BJ (cell line): ENCODE results near the gene PLPPR4. TPM values are rescaled to one million over a fixed set of nuclear protein-coding genes. Genes with fewer than 3 reads are reported as not detected.
"Not testable (repeated sequence)": the region's sequence is repeated elsewhere in the genome, so short reads cannot be mapped to it uniquely, and the experiment has no call there.

Experiments
- CTCF ChIA-PET: fragments of 350-600 bp; formaldehyde crosslinking; extraction: SDS; loops from one replicate; lab custom pipeline; 2021; ENCODE audit warnings: antibody characterized with exemption, inconsistent platforms; lab: Yijun Ruan, JAX
- POLR2A ChIA-PET: fragments of 300-600 bp; sonication (Branson Sonifier 250); formaldehyde crosslinking; extraction: SDS; loops from one replicate; lab custom pipeline; 2021; ENCODE audit warnings: antibody characterized with exemption; lab: Charles Lee
- DNase-seq: peaks from one replicate; pipeline ENCODE4 v3.0.0-alpha.2; 2011; ENCODE audit warnings: low read depth
- H3K27me3 ChIP-seq: 2 replicates; pipeline ENCODE4 v1.6.0; 2011; ENCODE audit warnings: low read length; ENCODE audit not compliant: control insufficient read depth, insufficient read depth
- H3K36me3 ChIP-seq: 2 replicates; pipeline ENCODE4 v1.5.1; 2011; ENCODE audit warnings: low read length; ENCODE audit not compliant: control insufficient read depth, insufficient read depth
- H3K4me3 ChIP-seq: 2 replicates; pipeline ENCODE4 v1.5.1; 2011; ENCODE audit warnings: low read depth, mild to moderate bottlenecking, control low read depth, low read length
- polyA plus RNA-seq: library from polyadenylated mRNA; depleted of rRNA; stranded (reverse); fragments of >200 nt; gene quantifications from 2 replicates; pipeline ENCODE4 v1.2.3, GENCODE V29; 2011
- TF ChIP-seq, protein P1 (sequence below): IDR thresholded peaks from 2 replicates; pipeline ENCODE4 v1.5.1; 2011; ENCODE audit warnings: low read depth, mild to moderate bottlenecking, control low read depth, inconsistent platforms, low read length, moderate library complexity; ENCODE audit not compliant: insufficient read depth

Gene PLPPR4
- polyA plus RNA-seq, 1 experiment: 16.3 TPM

DNA sequence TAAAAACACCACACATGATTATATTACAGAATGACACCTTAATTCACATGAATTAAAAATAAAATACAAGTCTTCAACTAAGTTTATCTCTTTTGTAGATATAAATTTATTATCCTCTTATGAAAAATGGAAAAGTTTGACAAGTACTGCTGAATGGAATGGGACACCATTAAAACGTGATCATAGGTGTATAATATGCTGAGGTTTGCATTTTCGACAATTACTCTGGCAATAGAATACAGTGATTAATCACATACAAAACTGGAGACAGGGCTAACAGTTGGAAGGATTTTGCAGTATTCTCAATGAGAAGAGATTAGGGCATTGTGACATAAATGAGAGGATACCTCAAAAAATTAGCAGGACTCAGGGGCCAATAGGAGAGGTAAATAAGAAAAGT, 17.1 kb upstream of the PLPPR4 start:
- POLR2A ChIA-PET: no interaction called here
- no peaks in the 10 kb centered on the region for H3K36me3 ChIP-seq
- TF ChIP-seq, protein P1, sequence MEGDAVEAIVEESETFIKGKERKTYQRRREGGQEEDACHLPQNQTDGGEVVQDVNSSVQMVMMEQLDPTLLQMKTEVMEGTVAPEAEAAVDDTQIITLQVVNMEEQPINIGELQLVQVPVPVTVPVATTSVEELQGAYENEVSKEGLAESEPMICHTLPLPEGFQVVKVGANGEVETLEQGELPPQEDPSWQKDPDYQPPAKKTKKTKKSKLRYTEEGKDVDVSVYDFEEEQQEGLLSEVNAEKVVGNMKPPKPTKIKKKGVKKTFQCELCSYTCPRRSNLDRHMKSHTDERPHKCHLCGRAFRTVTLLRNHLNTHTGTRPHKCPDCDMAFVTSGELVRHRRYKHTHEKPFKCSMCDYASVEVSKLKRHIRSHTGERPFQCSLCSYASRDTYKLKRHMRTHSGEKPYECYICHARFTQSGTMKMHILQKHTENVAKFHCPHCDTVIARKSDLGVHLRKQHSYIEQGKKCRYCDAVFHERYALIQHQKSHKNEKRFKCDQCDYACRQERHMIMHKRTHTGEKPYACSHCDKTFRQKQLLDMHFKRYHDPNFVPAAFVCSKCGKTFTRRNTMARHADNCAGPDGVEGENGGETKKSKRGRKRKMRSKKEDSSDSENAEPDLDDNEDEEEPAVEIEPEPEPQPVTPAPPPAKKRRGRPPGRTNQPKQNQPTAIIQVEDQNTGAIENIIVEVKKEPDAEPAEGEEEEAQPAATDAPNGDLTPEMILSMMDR: no peak
- H3K4me3 ChIP-seq: no peak overlapping the region
- H3K27me3 ChIP-seq: no peaks in the 10 kb centered on the region
- CTCF ChIA-PET: no interaction called here
- DNase-seq: no peak

DNA sequence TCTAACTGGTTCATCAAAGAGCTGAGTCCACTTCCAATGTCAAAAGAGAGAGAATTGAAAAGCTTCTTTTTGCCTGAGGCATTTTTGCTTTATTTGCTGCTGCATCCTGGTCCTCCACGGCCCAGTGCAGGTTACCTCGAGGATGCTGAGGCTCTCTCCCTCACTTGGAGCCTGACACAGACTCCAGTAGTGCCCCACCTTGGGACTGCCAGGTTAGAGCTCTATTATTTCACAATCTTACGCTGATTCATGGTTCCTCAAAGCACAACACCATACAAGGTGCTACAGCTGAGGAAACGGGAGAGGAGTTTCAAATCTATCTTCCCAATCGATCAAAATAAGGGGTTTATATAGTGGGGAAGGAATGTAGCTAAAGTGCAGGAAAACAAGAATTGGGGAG, 13.6 kb upstream of the PLPPR4 start:
- ChIA-PET POLR2A (no interaction called here), CTCF (no interaction called here)
- TF ChIP-seq, protein P1: no peak
- DNase-seq: no peak
- H3K4me3 ChIP-seq: no peak overlapping the region
- no peaks in the 10 kb centered on the region for H3K36me3 ChIP-seq
- no peaks in the 10 kb centered on the region for H3K27me3 ChIP-seq

GRCh38 chr1:99251308-99251707, 13.0 kb upstream of the PLPPR4 start:
- ChIA-PET POLR2A (no interaction called here), CTCF (no interaction called here)
- Histone ChIP-seq H3K27me3 (no peaks in the 10 kb centered on the region), H3K4me3 (no peak overlapping the region), H3K36me3 (no peaks in the 10 kb centered on the region)
- TF ChIP-seq, protein P1: no peak
- DNase-seq: no peak

DNA sequence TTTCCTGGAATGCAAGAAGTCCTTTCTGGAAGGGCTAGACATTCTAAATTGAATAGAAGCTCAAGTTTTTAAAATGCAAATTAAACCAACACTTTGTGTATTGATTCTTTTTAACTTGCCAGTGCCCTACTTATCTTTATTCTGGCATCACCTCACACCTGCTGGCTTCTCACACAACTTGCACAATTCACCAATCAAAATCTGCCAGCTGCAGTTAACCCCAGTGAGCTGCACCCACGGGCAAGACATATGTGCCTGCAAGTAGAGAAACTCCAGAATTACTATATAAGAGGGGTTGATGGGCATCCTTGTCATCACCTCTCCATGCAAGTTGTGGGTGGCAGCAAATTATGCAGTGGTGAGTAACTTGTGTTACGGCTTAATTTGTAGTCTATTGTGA, 11.7 kb upstream of the PLPPR4 start:
- CTCF ChIA-PET: interaction anchor here (1.9 kb wide), 2 partner anchors 11 to 72 kb away, joined by 5 to 6 read pairs; partner anchors contain the start of gene PLPPR4

DNA sequence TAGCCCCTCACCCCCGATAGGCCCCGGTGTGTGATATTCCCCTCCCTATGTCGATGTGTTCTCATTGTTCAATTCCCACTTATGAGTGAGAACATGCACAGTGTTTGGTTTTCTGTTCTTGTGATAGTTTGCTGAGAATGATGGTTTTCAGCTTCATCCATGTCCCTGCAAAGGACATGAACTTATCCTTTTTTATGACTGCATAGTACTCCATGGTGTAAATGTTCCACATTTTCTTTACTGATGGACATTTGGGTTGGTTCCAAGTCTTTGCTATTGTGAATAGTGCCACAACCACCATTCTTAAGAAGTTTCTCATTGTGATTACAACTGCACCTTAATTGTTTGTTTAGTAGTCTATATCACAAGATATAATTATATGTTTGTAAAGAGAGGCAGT, 3.9 kb upstream of the PLPPR4 start:
- DNase-seq, H3K4me3 ChIP-seq, H3K36me3 ChIP-seq, H3K27me3 ChIP-seq, POLR2A ChIA-PET, CTCF ChIA-PET: not testable (repeated sequence)

More for the DNA sequence above, 11.7 kb upstream of the PLPPR4 start:
- POLR2A ChIA-PET: interaction anchor here (0.6 kb wide), 1 partner anchor 9 kb away, joined by 3 read pairs; no protein-coding TSS in a partner anchor
- TF ChIP-seq, protein P1: no peak
- H3K36me3 ChIP-seq: no peaks in the 10 kb centered on the region
- no peak overlapping the region for H3K4me3 ChIP-seq
- H3K27me3 ChIP-seq: no peaks in the 10 kb centered on the region
- no peak for DNase-seq

DNA sequence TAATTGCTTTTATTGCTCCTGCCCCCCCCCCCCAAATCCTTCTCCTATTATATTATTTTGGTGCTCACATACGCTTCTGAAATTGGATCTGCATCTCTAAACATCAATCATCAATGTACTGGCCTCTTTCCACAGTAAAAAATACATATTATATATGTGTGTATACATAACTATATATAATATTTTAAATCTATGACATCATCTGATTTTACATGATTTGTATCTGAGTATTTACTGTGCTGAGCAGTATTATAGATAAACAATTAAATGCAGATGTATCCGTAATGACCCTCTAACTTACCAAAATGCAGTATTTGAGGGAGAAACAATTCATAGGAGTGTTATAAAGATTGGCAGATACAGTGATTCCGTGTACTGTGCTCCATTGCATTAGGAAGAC, 832 bp downstream of the PLPPR4 start:
- ChIA-PET POLR2A (no interaction called here), CTCF (no interaction called here)
- Histone ChIP-seq H3K4me3 (peak overlapping the region; percentile 63), H3K27me3 (no peaks in the 10 kb centered on the region), H3K36me3 (no peaks in the 10 kb centered on the region)
- TF ChIP-seq, protein P1: no peak
- DNase-seq: no peak
